DMS153 treated with DMSO at 0.1 percent for 48 hours (cell line): ENCODE results near the gene KCTD1.

ENCODE experiments used
- DNase-seq: peaks from one replicate; lab custom pipeline; 2025; ENCODE audit not compliant: unreplicated experiment; lab: John Stamatoyannopoulos, UW

Gene KCTD1

DNA sequence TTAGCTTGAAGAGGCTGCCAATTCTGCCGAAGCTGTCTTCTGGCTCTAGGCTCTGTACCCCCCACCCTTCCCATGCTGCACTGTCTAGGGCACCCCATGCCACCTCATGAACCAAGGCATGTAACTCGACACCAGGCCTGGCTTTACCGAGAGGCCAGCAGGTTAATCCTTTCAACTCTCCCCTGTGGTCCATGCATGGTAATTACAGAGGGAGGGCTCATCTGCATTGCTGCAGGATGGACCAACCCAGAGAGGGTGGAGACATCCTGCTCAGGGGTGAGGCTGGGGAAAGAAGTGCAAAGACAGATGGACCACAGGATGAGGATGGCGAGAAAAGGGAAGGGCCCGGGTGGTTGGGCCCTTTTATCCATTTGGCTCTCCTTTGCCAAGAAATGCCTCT lies 65.8 kb downstream of the KCTD1 start:
- no peak for DNase-seq

DNA sequence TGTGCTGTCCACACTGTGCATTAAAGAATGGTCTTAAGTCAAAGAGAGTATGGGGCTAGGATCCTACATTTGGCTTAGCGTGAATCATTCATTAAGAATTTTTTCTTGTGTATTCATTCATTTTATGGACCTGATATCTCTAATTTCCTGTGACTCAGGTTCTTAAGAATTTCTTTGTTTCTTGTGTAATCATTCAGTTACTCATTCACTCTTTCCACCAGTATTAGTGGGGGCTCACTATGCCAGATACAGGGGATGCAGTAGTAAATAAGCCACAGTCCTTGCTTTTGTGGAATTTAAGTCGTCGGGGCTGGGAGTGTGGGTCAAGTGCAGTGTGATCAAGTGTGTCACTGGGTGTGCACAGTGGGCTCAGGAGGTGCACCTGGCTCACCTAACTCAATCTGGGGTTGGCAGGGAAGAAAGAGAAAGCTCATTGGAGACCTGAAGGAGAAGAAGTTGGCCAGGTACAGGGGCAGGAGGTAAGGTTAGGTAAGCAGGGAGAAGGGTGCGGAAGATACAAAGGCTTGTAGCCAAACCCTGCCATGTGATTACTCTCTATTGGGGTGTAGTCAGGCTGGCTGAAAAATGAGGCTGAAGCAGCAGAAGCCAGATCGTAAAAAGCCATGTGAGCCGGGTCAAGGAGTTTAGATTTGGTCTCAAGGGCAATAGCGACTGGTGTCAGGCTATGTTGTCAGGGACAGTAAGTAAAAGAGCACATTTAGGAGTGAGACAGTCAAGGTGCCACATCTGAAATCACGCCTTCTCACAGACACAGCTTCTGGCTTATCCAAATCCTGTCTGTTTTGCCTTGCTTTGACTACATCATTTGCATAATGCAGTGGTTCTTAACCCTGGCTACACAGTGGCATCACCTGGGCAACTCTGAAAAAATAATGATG lies 67.2 kb downstream of the KCTD1 start:
- DNase-seq: no peak

DNA sequence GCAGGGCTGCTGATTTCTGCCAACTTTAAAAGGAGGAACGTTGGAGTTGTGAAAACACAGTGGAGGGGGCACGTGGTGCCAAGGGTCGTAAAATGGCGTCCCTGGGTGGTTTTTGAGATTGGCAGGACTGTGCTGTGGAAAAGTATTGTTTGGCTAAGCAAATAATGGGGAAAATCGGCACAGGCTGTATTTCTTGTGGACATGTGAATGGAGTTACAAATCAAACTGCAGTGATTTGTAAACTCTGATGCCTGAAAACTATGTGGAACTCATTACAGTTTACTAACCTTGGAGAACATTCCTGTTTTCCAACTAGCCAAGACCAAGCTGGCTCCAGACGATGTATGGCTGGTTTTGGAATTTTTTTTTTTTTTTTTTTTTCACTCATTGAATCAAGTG lies 68.7 kb downstream of the KCTD1 start:
- DNase-seq: no peak

DNA sequence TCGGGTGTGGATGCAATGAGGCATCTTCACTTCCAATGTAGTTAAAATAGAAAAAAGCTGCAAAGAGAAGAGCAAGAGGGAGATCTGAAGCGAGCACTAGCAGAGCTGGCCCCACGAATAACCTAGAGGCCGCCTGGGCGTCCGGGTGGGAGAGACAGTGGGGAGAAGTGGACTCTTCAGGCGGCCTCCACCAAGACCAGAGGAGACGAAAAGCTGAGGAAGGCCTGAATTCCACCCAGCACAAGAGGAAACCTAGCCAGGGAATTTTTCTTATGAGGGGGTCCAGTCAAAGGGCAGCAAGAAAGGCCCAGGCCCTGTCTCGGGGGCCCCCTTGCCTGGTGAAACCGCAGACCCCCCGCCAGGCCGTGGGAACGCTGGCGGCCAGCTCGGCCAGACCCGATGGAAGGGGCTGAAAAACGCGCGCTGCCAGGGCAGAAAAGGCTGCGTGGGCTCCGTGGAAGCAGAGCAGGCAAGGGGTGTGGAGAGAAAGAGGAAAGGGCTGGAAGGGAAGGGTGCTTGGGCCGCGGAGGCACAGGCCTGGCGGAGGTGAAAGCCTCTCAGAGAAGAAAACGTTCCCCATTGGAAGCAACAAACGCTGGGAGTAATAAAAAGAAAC lies 69.2 kb downstream of the KCTD1 start:
- DNase-seq: no peak

DNA sequence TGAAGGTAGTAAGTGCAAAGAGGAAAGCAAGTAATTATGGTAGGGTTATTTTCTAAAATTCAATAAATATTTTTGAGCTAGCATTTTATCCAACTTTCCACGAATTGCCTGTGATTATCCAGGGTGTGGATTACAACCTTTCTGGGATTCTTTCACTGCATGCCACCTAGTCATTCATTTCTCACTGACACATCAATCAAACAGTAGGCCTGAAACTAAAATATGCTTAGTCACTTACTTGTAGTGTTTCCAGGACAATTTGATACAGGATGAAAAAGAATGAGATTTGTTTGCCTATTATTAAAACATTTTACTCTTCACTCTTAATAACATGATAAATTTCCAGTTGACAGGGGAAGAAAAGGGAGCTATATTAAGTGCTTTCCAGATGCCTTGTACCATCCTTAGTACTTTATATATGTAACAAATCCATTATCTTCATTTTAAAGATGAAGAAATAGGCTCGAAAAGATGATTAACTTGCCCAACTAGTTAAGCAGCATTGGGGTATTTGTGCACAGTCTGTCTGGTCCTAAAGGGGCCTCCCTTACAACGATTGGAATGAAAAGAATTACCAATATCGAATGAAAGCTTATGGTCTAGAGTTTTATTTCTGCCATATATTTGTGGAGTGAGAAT lies 70.4 kb downstream of the KCTD1 start:
- DNase-seq: no peak

DNA sequence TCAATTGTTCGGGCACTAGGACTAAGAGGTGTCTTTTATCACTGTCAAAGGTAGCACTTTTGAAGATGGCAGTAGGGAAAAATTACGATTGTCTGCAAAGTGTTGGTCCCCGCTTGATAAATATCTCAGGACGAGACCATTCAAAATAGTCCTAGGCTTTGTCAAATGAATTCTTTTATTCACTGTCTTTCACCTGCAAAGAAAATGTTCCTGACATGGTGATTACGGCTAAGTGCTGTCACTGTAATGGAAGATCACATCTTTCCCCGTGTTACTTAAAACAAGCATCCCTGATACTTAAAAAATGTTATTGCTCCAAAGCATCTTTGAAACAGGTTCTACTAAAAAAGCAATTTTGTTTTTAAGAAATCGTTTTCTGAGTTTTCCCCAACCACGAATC lies 71.7 kb downstream of the KCTD1 start:
- DNase-seq: no peak

DNA sequence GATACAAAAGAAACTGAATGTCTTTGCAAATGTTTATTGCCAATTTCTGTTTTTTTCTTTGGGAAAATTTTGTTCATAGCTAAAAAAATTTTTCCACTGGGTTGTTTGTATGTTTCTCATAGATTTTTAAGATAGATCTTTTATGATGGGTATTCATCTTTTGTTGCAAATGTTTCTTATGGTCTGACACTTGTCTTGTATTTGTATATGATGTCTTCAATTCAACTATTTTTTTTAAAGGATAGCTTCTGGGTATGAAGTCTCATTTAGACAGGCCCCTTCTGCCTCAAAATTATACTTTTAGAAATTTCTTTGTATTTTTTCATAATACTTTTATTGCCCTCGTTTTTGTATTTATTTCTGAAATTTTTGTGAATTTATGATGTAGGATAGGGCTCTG lies 73.8 kb downstream of the KCTD1 start:
- DNase-seq: no peak

DNA sequence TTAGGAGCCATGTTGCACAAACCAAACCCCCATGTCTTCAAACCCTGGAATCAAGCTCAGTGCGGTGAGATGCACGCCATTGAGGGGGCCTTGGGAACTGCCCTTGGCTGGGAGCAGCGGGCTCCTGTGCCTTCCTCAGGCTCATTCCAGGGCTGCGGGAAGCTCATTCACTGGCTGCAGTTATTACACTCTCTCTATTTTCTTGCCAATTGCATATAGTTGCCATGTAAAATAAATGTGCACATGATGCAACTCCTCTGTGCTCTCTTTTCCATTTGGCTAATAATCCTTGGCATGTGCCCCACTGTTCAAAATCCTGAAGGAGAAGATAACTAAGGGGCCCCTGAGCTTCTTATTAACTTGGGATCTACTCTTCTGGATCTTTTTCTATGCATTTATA lies 74.7 kb downstream of the KCTD1 start:
- no peak for DNase-seq

DNA sequence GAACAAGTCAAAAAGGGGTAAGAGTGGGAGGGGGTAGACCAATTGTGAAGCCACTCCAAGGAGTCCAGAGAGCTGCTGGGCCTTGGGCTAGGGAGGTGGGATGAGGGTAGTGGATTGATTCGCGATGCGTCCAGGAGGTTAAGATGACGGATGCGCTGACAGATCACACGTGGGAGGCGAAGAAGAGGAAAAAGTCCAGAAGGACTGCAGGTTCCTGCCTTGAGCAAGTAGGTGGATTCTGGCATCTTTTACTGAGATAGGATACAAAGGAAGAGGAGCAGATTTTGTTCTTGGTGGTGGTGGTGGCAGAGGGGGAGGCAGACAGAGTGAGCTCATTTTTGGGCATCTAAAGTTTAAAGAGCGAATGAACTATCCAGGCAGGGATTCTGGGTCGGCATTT lies 76.5 kb downstream of the KCTD1 start:
- DNase-seq: no peak

DNA sequence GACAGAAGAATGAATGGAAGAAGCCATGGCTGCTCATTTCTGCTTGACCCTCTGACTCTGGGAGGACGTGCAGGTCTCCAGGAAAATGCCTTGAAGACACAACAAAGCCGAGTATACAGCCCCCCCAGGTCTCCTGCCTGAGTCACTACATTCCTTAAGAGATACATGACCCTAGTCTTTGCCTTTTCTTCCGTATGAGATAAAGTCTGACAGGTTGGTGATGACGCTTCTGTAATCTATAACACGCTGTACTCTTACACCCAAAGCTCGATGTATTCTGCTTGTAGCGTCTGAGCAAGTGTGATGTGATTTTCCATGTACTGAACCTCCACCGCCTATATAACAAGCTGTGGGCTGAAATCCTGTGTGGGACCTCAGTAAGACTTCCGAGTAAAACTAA lies 77.3 kb downstream of the KCTD1 start:
- DNase-seq: no peak

DNA sequence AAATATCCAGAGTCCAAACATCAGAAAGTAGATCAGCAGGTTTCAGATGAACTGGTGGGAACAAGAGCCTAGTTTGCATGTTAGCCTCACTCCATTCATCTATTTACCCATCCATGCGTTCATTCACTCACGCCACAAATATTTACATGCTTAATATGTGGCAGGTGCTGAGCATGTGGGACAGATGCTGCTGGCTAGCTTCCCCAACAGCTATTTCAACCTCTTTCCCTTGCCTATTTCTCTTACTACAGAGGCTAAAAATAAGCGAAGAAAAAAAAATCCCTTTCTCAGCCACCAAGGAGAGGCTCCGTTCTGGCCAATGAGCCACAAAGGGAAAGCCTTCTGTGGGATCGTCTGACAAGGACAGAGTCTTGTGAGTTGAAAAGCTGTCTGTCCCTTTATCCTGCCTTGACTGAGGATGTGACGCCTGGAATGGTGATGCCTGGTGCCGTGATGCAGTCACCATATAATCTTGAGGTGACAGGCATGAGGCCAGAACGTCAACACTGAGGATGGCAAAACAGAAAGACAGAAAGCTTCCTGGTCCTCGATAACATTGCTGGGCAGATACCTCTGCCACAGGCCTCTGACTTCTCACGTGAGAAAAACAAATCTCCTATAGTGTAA lies 78.2 kb downstream of the KCTD1 start:
- peak; percentile 62 for DNase-seq

DNA sequence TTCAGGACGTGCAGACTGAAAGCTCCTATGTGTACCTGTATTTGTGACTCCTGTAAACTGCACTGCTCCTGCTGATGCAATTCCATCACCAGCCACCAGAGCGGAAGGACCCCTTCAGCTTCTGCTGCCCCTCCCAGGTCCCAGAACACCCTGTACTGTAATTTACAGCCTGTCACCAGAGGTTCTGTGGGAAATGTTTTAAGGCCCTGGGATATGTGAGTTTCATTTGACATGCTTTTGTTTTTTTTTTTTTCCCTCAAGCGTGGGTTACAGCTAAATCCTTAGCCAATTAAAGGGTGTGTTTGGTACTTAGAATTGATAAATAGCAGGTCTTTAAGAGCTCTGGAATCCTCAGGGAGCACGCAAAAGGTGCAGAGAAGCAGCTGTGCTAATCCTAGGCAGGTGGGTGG lies 79.4 kb downstream of the KCTD1 start:
- peak; percentile 40 for DNase-seq

DNA sequence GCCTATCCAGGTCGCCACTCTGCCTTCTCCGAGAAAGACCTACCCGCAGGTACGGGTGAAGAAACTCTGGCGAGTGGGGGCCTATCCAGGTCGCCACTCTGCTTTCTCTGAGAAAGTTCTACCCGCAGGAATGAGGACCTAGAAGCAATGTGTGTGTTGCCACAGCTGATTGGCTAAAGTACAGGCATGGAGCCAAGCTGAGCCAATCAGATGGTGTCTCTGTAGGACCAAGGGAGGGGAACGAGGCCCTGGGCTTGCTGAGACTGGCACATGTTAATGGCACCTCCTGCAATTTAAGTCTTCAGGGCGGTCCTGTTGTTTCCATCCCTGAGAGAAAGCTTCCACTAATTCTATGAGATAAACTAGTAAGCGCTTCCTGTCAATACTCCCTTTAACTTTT lies 82.3 kb downstream of the KCTD1 start:
- DNase-seq: no peak

DNA sequence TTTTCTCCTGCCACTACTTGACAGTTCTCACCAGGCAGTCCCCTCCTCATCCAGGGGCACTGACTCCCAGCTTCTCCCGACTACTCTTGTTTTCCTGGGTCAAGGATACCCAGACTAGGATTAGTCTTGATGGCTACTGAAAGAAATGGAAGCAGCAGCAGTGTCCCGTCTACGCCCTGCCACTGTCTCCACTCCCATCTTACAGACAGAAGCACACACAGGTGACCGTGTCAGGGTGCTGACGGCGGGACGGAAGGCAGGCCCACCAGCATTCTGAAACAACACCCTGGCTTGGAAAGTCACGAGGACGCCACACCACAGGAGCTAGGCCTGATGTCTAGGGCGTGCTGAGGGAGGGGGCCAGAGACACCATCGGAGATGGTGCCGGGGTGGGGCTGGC lies 82.9 kb downstream of the KCTD1 start:
- no peak for DNase-seq

DNA sequence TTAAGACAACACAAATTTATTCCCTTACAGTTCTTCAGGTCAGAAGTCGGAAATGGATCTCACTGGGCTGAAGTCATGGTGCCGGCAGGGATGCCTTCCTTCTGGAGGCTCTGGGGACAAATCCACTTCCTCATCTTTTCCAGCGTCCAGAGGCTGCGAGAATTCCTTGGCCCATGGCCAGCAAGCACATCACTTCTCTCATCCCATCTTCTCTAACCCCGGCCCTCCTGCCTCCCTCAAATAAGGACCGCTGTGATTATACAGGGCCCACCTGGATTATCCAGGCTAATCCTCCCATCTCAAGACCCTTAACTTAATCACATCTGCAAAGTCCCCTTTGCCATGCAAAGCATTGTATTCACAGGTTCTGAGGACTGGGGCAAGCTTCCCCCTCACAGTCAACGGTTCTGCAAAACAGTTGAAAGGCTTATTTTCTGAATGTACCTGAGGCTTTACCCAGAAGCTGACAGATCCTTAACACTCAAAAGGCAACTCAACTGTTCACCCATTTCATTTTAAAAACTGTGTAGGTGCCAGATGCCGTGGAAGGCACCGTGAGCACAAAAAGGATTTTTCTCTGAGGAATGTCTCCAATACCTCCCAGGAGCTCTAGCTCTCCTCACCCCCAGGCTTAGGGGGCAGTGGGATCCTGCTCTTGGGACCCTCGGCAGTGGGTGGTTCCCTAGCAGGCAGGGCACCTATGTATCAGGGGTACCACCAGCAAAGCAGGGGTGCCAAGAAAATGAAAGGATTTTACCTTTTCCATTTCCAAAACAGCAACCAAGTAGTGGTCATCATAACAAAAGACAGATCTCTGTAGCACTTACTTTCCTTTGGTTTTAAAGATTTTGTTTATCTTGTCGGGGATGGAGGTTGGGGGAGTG lies 84.0 kb downstream of the KCTD1 start:
- no peak for DNase-seq

DNA sequence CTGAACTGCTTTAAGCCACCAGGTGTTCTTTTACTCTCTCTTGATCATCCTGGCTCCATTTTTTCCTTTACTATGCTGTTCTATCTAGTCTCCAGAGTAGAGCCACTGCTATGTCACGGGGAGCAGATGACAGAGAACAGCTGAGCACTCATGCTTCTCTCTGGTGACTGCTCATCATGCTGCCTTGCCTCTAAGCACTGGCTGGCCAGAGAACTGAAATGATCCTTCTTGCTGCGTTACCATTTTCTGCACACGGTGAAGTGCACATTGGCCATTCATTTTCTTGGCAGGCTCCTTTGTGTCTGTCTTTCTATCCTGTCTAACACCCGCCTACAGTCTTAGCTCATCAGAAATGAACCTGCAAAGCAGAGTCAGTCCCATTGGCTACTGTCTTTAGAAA lies 86.0 kb downstream of the KCTD1 start:
- no peak for DNase-seq

DNA sequence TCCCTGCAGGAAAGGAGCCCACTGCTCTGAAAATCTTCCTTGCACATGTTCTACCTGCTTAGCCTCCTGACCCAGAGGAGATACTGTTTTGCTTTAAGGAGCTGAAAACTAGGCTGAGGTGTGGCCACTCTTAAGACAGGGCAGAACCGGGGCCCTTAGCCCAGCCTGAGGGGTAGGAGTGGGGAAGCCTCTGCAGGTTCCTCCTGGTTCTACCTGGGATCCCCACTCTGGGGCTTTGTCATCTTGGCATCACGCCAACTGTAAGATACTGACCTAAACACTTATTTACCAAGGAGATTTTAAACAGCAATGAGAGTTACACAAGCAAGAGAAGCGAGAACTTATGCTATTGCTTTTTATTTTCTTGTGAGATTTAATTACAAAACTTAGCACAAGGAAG lies 86.9 kb downstream of the KCTD1 start:
- no peak for DNase-seq

DNA sequence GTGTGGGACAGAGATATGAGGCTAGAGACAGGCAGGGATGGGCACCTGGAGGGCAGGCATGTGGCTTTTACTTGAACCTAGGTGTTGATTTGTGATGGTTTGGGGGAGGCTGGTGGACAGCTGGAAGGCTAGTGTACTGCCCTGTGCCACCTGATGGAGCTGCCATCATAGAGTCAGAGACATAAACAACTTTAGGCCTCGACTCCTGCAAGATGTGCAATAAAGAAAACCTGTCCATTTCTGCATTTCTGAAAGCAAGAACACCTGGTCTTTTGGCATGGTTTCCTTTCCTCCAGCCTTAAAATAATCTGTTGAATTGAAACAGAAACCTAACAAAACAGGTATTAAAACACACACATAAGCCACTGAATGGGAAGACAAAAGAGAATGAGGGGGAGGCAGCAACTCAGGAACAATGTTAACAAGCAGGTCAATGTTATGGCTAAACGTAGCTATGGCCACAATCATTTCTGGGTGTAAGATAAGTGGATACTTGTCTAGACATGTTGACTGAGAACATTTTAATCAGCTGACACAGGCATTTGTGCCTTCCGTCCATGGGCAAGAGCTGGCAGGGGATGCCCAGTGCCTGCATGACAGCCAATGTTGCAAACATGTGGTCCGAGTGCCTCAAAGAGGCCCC lies 87.8 kb downstream of the KCTD1 start:
- peak; percentile 91 for DNase-seq

DNA sequence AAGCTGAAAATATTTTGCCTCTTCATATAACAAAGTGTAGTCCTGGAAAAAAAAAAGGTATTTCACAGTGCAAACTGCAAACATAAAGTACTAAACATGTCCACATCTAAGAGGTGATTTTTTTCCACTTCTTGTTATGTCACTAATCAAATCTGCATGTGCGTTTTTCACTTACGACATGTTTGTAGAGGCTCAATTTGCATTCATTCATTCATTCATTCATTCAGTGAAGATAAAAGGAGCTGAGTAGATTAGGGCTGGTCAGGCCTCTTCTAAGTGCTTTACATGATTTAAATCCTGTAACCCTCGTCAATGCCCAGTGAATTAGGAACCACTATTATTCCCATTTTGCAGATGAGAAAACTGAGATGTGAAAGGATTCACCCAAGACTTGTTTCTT lies 88.5 kb downstream of the KCTD1 start:
- DNase-seq: no peak

DNA sequence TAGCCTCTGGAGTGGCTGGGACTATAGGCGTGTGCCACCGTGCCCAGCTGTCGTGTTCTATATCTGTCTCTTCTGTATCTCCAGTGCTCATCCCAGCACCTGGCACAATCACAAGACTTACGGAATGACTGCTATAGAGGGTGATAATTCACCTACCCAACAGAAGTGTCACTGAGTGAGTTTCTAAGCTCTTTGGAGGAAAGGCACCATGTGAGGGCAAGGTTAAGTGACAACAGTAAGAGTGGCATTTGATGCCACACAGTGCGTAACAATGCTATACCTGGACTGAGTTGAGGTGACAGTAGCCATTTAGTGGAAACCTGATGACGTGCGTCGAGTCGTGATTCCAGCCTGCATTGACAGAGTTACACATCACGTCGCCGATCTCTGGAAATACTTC lies 89.0 kb downstream of the KCTD1 start:
- DNase-seq: no peak
